ENCODE data around the gene HOXC6.

The HOXC6 gene

DNA sequence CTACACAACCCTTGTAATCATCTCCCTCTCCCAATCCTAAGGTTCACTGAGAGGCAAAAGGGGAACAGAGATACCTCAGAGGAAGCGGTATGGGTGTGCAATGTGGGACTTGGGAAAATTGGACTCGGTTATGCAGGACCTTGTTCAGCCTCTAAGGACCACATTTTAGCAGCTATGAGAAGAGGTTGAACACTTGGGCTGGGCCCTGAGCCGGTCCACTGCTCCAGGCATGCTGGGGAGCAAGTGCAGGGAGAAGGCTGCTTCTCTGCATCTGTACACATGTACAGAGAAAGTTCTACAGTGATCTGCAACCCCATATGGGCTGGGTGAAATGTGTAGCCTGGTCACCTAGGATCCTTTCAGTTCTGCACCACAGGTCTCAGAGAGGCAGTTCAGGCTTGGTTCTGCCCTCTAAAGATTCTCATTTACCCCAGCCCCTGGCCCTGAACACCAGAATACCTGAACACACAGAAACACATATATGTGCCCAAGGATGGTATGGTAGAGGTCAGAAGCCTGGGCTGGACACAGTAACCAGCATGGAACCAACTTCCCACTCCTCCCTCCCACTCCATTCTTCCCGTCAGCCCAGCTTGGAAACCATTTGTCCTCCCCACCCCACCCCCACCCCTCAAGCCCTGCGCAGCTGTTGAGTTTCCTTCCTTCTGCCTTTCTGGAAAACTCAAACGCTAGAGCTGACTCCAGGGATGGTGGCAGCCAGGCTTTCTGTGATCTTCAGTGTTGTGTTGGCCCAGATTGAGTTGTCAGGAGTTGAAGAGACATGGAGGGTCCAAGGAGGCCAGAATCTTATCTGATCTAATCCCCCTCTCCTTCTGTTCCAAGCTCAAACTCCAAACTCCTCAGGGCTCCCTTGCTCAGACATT is 15.0 kb downstream of the HOXC6 start:
- DNase-seq, result no peak

DNA sequence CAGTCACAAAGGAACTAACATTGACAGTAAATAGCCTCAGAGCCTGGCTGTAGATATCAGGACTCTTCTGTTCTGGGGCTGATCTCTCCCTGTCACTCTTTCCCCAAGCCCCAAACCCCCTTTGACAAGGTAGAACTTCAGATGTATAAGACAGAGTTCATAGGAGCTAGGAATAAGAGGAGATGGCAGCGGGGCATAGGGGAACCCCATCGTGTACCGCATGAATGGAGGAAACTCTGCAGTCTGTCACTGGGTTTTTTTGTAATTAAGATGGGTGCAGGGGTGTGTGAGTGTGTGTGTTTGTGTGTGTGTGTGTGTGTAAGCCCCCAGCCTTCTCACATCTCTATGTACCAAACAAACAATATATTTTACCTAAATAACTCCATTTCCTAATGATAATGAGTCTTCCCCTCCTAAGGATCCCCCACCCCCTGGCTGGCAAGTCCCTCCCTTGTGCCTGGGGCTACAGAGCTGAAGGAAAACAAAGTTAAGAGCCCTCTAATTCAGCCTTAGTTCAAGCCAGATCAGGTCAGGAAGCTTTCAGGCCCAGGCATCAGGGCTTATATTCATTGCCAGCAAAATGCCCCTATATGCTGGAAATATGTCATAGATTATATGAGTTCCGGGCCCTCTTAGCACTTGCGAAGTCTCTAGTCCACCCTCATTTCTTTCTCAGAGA is 16.3 kb downstream of the HOXC6 start:
- no peak for DNase-seq

- no peak for DNase-seq
These were observed 17.2 kb downstream of the HOXC6 start for GRCh38 chr12:54045401-54045800.

DNA sequence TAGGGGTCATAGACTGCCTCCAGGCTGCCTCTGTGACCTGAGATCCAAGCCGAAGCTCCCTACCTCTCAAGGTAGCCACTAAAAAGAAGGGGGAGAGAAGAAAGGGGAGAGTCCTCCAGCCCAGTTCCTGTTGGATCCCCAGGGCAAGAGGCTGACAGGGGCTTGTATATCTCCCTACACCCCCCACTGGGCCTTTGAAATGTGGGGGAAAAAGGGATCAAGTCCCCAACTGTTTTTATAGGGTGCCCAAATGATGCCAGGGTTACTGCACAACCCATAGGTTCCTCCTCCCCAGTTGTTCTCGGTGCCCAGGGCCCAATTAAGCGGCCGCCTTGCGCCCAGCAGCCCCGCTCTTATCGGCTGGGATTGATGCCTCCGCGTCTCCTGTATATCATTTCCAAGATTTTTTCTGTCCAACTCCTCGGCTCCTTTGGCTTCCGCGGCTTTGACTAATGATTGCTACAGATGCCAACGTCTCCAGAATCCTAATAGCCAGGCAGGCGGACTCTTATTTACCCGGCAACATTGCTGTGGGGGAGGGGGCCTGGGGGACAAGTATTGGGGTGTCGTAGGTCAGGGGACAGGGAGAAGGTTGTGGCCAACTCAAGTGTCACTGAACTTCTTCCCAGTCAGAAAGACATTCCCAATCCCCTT is 17.8 kb downstream of the HOXC6 start:
- no peak for DNase-seq

GRCh38 chr12:54046809-54047159 is 18.5 kb downstream of the HOXC6 start:
- DNase-seq, result no peak

DNA sequence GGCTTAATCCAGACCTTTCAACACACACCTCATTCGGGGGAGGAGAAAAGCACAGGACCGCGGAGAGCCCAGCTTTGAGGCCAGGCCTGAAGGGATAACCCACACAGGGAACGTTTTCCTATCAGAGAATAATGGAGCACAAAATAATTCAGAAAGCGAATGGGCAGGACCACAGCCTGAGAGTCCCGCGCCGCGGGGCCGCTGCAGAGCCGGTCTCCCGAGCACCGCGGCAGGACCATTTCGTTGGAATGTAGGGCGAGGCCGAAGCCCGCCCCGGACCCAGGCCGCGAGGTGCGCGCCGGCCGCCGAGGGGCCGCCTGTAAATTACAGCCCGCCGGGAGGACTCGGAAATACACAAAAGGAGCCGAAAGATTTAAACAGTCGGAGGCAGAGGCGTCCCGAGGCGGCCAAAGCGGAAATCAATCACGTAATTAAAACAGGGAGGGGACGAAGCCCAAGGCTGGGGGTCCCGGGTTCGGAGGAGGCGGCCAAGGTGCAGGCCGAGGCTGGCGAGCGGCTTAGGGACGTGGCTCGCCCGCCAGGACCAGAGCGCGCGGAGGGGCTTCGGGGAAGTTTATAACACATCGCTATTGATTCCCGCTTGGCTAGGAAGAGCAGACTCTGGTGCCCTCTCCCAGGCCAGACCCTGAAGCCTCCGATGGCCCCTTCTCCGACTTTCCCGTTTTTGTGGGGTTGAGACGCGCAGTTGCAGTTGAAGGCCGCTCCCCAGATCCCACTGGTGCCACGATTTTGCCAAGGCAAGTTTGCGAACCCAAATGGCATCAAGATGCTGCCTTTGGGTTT is 19.1 kb downstream of the HOXC6 start:
- no peak for DNase-seq

DNA sequence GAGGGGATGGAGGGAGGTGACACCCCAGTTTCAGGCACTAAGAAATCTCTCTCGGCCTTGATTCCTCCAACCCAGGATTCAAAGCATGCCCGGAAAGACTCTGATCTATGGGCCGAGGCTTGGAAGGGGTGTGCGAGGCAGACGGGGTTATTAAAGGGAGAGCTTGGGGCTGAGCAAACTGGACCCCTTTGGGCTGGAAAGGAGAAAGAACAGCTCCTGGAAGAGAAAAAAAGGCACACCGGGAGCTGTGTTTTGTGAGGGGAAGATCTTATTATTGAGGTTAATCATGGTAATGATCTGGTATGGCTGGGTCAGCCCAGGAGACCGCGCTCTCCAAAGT is 19.7 kb downstream of the HOXC6 start:
- no peak for DNase-seq

DNA sequence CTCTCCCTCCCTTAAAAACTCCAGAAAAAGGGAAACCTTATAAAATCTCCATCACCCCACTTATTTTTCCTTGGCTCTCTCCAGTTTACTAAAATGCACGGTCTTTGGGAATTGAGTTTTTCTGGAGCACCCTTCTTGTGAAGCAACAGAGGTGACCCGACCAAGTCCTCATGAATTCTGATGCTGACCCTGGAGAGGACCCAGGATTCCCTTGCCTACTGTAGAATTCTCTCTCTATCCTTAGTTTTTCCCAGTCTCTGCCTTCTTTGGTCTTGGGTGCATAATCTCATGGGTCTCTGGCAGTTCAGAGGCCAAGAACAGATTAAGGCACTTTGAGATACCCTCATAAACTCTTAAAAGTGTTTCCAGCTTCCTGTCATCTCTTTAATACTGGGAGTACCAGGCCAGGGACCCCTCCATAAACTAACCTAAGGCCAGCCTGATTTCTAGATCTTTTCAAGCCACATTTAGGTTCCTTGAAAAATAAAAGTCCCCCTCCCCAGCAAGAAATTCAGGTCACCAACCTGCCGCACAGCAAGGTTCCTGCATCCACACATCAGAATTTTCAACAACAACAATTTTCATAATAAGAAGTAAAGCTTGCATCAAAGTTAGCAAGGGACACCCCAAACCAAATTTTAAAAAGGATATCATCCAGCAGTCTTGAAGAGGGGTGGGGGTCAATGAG is 20.3 kb downstream of the HOXC6 start:
- no peak for DNase-seq

DNA sequence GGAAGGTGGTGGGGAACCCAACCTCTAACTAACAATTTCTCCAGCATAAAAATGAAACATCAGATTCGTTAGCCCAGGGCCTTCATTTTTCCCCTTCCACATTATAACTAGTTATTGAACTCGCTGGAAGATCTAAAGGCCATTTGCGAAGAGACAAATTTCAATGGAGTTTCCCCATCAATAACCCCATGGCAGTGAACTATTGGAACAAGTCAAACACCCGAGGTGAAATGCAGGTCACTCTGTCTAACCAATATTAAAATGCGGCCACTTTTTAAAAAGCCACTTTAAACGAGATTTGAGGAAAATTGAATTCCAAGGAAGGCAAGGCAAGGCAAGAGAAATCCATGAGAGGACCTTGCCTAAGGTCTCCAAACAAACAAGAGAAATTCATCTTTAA is 20.9 kb downstream of the HOXC6 start:
- DNase-seq, result no peak

- DNase-seq, result no peak
These were observed 22.2 kb downstream of the HOXC6 start for GRCh38 chr12:54050482-54050810.

DNA sequence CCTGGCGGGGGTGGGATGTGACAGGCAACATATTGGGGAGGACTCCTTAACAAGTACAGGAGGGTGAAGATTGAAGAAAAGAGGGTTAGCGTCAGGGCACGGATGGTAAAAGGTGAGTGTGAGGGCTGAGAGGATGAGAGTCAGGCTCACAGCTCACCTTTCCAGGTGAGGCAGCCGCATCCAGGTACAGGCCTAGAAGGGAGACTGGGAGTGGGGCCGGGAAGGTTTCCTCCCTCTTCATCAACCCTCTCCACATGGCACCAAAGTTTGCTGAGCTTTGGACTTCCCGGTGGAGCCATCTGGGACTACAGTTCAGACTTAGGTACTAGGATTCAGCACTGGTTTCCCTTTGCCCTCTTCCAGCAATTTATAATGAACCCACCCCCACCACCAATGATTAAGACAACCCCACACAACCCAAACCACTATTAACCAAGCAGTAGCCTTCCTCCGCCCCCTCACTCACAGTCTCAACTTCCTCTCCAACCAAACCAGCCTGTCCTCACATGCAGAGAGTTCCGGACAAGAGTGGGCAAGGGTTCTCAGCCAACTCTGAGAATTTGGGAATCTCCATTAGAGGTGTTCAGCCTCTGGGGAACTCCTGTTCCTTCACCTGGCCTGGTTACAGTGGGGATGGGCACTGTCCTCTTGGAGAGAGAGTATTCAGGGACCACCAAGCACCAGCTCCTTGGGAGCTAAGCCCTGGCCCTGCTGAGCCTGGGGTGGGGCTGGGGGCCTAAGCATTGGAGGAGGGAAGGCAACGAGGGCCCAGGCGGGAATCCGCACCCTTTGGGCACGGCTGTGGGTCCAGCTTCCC is 23.0 kb downstream of the HOXC6 start:
- DNase-seq, result no peak

DNA sequence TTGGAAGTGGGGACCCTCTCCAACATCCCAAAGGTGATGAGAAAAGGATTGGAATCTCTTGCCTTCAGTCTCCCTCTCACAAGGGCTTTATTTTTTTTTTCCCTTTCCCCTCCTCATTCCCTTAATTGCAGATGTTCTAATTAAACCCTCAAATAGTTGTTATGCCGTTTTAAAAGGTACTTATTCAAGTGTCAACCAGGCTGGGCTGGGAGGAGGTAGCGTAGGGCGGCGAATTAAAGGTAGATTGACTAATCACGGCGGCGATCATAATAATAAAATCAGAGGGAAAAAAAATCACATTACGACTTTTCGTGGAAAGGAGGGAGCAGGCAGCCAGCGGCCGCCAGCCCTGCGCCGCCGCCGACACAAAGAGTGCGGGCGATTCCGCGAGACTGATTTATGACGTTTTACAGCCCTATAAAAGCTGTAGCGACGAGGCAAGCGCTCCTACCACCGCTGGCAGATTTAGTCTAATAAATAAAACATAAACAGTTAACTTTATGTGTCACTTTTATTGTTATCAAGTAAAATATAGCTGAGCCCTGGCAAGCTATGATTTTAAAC is 23.7 kb downstream of the HOXC6 start:
- no peak for DNase-seq

- DNase-seq, result no peak
These were observed 24.3 kb downstream of the HOXC6 start for GRCh38 chr12:54052438-54053002.

- no peak for DNase-seq
These were observed 24.9 kb downstream of the HOXC6 start for GRCh38 chr12:54053003-54053750.

- DNase-seq, result no peak
These were observed 25.8 kb downstream of the HOXC6 start, which contains the start of gene HOXC4 for GRCh38 chr12:54053751-54054741. HOXC4 (plus strand) TSS chr12:54053835; CDS start chr12:54053923, 88 bp downstream.

DNA sequence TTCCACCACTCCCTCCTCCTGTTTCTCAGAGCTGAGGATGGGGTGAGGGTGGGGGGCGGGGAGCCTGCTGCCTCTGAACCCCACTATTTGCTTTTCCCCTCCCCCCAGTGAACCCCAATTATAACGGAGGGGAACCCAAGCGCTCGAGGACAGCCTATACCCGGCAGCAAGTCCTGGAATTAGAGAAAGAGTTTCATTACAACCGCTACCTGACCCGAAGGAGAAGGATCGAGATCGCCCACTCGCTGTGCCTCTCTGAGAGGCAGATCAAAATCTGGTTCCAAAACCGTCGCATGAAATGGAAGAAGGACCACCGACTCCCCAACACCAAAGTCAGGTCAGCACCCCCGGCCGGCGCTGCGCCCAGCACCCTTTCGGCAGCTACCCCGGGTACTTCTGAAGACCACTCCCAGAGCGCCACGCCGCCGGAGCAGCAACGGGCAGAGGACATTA is 26.5 kb downstream of the HOXC6 start:
- no peak for DNase-seq

DNA sequence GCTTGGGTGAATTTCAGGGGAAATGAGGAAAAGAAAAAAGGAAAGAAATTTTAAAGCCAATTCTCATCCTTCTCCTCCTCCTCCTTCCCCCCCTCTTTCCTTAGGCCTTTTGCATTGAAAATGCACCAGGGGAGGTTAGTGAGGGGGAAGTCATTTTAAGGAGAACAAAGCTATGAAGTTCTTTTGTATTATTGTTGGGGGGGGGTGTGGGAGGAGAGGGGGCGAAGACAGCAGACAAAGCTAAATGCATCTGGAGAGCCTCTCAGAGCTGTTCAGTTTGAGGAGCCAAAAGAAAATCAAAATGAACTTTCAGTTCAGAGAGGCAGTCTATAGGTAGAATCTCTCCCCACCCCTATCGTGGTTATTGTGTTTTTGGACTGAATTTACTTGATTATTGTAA is 27.3 kb downstream of the HOXC6 start:
- DNase-seq, result no peak

- DNase-seq, result no peak
These were observed 27.9 kb downstream of the HOXC6 start for GRCh38 chr12:54056110-54056509.
